ELF-1 (cell line): ENCODE measurements around the gene CSNK1A1.
"Not testable (repeated sequence)": the region's sequence is repeated elsewhere in the genome, so short reads cannot be mapped to it uniquely, and the experiment has no call there.

ENCODE experiments used
- DNase-seq: peaks from one replicate; pipeline ENCODE4 v3.0.0-alpha.2; 2016; ENCODE audit warnings: low read depth, low spot score

CSNK1A1 gene

DNA sequence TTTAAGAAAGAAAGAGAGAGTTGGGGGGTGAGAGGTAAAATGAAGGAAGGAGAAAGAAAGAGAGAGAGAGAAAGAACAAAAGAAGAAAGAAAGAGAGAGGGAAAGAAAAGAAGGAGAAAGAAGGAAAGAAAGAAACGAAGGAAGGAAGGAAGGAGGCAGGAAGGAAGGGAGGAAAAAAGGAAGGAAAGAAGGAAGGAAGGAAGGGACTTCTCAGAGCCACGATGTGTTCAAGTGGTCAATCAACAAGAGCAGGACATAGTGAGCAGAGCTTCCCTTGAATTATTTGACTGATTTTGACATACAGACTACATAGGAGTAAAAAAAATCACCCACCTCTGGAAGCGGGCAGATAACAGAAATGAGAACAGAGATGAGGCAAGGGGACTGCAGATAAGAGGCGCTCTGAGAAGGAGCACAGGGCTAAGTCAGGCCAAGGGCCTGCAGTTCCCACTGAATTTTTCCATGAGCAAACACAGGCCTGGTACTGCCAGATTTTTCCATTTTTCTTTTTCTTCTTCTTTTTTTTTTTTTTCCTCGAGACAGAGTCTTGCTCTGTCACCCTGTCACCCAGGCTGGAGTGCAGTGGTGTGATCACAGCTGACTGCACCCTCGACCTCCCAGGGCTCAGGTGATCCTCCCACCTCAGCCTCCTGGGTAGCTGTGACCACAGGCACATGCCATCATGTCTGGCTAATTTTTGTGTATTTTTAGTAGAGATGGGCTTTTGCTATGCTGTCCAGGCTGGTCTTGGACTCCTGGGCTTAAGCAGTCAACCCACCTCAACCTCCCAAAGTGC is 94.4 kb downstream of the CSNK1A1 start:
- no peak for DNase-seq

GRCh38 chr5:149455889-149456409 is 95.3 kb downstream of the CSNK1A1 start:
- DNase-seq = peak; percentile 77

DNA sequence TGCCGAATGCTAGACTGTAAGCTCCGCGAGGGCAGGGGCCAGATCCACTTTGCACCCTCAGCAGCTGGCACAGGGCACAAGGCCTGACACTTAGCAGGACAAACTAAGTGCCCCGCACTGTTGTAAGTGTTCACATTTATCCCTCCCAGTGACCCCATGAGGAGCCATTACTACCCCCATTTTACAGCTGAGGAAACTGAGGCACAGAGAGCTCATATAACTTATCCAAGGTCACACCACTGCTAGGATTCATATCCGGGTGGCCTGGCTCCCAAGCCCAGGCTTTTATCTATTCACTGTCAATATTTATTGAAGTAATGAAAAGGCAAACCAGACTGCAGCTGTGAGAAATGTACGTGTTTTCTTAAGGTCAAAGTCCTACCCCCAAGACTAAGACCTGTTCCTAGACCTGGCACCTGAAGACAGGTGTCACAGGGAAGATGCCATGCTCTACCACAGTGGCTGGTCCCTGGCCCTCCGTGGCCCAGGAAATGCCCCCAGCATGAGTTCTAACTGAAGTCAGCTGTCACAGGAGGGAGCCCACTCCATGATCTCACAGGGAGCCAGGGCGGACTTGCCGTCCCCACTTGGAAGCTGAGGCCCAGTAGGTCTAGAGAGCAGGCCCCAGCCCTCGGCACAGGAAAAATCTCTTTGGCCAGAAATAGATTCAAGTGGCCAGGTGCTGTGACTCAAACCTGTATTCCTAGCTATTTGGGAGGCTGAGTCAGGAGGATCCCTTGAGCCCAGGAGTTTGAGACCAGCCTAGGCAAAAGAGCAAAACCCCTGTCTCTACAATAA is 97.4 kb downstream of the CSNK1A1 start:
- no peak for DNase-seq

GRCh38 chr5:149452665-149453617 is 98.3 kb downstream of the CSNK1A1 start:
- DNase-seq = peak; percentile 83

DNA sequence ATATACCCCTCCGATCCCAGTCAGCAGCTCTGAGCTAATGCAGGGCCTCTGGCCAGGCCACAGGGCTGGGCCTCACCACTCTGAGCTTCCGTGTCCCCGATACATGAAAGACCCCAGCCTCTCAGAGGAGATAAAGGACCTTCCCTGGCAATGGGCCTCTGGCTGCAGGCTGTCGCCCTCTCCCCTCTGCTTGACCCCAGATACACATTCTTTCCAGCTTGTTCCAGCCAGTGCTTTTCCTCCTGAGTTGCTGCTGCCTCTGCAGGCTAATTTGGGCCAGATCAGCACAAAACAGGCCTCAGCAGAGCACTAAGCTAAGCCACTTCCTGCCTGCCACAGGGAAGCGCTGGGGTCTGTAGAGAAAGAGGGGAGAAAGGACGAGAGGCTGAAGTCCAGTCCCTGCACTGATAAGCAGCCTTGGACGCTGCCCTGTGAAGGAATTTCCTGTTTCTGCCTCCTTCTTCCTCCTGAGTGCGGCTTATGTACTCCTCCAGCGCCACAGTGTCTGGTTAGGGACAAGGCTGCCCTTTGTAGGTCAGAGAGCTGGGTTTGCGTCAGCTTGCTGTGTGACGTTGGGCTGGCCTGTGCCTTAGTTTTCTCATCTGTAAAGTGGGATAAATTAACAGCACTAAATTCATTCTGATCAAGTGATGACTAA is 99.1 kb downstream of the CSNK1A1 start:
- peak; percentile 95 for DNase-seq

GRCh38 chr5:149450199-149450598 is 101.0 kb downstream of the CSNK1A1 start:
- no peak for DNase-seq

DNA sequence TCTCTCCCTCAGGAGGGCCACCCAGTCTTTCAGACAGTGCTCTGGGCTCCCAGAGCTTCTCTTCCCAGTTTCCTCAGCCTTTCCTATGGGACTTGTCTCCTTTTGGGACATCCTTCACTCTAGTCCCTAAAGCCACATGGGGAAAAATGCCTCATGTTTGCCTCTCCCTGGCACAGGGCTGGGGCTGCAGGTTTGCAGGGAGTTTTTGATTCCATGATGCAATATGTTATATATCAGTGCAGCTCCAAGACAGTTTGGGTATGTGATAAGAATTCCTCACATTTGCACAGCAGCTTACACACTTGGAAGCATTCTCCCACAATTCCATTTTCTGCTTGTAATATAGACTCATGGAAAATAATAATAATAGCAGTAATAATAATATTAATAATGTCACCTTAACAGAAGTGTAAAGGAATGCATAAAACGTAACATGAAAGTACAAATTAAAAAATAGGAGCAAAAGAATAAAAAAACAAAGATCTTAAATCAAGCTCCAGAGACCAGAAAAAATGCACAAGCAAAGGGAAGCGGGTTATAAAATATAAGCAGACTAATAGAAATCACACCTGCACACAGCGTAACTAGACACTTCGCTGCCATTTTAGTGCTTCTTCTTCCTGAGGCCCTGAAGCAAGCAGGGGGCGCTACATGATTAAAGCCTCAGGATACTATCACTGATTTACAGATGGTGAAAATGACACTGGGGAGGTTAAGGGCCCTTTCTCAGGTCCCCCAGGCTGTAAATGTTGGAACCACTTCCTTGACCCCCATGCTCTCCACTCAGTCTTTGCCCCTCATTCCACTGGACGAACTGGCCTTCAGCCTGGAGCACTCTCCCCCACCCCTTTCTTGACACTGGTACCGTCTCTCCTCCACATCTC is 102.2 kb downstream of the CSNK1A1 start:
- no peak for DNase-seq

DNA sequence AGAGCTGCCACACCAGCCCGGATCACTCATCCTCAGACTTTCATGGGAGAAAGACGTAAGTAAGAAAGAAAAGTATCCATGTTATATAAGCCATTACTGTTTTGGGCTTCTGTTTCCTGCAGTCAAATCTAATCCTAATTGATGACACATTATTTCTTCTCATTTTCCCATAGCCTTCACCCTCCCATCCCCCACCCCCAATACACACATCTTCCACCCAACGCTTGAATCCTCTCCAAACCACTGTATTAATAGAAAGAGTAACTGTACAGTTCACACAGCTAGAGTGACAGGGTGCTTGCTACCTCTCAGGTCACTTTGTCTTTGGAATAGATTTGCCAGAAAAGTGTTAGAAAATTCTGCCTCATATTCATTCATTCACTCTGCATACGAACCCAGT is 102.8 kb downstream of the CSNK1A1 start:
- DNase-seq = no peak

DNA sequence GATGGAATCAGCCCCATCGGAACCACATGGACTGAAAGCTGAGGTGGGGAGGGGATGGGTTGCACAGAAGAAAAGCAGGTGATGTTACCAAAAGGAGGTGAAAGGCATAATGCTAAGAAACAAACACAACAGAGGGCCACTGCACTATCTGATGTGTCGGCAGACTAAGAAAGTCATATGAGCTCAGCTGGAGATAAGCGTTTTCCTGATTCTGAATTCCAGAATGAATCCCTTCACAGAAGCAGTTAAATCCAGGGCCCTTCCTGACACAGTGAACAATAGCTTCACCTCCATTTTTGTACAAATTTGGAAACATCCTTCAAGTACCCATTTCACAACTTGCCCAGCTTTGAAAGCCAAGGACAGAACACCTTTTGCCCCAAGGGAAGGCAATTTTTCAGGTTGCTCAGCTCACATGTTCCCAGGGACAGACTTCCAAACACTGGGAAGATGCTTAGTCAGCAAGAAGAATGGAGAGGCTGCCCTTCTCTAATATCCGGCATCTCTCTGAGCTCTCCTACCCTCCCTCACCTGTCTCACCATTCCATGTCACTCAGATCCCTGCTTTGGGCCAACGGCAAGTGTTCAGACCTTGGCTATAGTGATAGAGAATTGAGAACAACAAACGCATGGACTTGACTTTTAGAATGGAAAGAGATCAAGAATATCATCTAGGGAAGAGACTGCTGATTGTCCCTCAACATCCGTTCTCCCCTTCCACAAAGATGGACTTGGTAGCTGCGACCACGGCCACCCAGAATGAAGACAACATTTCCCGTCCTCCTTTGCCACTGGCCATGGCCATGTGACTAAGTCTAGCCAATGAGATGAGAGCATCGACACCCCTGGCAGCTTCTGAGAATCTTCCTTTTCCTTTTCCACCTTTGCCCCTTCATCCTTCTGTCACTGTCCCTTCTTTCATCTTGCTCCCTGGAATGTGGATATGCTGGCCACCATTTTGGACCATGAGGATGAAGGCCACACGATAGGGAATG is 103.6 kb downstream of the CSNK1A1 start:
- no peak for DNase-seq

DNA sequence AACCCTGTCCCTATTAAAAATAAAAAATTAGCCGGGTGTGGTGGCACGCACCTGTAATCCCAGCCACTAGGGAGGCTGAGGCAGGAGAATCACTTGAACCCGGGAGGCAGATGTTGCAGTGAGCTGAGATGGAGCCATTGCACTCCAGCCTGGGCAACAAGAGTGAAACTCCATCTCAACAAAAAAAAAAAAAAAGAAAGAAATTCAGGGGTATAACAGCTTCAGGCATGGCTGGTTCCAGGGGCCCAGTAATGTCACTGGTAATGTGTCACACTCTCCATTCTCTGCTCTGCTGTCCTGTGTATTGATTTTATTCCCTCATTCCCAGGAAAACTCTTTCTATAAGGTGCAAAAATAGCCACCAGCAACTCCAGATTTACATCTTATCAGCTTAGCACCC is 104.4 kb downstream of the CSNK1A1 start:
- DNase-seq = not testable (repeated sequence)

- DNase-seq = peak; percentile 78
Measured at GRCh38 chr5:149445739-149446369, 105.4 kb downstream of the CSNK1A1 start.

- DNase-seq = peak; percentile 25
Measured at GRCh38 chr5:149445343-149445738, 105.9 kb downstream of the CSNK1A1 start.

GRCh38 chr5:149444430-149444829 is 106.8 kb downstream of the CSNK1A1 start:
- not testable (repeated sequence) for DNase-seq

DNA sequence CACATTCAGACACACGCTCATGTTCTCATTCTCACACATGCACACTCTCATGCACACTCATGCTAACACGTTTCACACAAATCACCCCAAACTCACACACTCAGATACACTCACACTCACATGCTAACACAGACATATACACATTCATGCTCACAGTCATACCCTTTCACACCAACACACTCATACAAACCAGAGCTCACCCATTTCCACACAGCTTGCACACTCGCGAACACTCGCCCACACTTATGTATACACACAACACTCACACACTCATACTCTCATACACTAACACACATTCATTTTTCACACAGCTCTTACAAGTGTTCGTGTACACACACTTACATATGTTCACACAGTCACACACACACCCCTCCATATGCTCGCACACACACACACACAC is 108.0 kb downstream of the CSNK1A1 start:
- no peak for DNase-seq

- DNase-seq = peak; percentile 87
Measured at GRCh38 chr5:149442563-149443182, 108.6 kb downstream of the CSNK1A1 start.
